Hematopoietic multipotent progenitor cell treated with erythropoietin and hydrocortisone succinate and interleukin-3 and kit ligand, for 8 days (in vitro differentiated cells): ENCODE results near the gene ROR1.

Experiments used
- DNase-seq: peaks from one replicate; pipeline ENCODE4 v3.0.0-alpha.2; 2015

Gene ROR1

DNA sequence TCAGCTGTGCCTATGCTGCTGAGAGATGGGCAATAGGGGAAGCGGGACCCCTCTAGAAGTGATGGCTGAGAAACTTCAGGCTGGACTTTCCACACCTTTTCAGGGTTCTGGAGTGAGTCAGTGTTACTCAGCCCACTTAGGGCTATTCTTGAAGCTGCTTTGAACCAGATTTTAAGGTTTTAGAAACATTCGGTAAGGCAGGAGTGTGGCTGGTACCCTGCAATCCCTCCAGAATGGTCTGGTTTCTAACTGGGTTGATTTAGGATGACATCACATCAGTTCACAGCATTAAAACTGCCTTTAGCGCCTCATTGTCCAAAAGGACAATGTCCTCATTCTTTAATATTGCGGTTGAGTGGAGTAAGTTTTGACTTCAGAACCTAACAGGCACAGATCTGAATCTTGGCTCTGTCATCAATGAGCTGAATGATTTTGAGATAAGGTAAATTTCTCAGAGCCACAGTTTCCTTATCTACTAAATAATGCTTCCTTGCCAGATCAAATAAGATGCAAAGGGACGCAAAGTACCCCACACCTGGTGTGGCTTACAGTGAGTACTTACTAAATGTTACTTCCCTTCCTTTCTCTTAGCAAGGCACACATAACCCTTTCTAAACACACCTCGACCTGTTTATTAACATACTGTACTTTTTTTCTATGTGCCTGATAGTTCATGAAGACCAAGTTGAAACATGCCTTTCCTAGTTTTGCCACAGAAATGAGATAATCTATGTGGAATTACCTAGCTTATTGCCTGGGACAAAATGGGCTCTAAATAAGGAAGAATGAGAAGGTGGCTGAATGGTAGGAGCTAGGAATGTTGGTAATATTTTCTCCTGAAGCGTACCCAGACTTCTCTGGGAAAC is 209.8 kb downstream of the ROR1 start:
- DNase-seq: no peak

- no peak for DNase-seq
Measured at GRCh38 chr1:63984257-63984929, 210.6 kb downstream of the ROR1 start.

DNA sequence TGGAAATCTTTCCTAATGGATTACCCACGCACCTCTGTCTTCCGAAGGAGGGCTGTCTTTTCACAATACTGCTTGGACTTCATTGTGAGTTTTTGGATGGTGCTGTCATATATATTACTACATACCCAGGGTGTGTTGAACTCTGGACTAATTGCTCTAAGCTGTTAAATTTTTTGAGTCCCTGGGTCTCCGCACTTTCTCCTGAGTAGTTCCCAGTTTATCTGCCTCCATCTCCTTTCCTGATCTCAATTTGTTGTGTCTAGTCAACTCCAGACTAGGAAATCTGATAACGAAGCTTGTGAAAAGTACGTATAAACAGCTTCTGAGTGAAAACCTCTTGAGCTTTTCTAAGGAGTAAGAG is 211.1 kb downstream of the ROR1 start:
- no peak for DNase-seq

DNA sequence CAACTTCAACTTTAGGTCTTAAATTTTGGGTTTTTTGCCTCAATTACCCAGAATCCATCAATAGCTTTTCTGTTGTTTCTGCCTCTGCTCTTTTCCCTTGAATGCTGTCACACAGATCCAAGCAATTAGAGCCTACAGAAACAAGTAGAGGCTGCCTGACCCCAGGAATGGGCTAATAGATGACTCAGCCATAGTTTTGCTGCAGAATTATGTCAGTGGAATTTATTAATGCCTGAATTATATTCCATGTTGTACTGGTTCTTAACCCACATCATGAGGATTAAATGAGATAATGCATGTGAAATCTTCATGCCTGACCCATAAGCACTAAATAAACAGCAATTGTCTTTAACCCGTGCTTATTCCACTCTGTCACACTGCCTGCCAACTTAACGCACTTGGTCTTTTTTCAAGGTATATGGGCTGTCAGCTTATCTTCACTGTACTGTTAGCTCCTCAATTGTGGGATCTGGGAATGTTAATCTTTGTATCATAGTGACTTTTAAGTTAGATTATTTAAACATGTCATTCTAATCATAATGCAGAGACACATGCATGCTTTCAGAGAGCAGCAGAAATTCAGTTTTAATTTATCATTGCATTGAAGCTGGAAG is 213.3 kb downstream of the ROR1 start:
- DNase-seq: no peak

DNA sequence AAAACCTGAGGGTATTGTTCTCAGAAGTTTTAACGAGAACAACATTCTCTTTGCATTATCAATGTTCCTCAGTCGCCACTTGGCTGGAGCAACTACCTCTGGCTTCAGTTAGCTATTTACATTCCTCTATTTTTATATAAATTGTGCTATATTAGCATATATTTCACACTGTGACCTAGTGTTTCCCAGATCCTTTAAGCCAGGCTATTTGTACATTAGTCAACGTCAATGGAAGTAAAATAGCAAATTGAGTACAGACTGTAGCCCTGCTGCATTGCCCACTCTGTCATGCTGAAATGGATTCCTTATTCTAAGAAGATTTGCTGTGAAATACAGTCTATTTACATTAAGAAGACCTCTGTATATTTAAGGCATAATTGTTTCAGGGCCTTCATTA is 213.8 kb downstream of the ROR1 start:
- DNase-seq: no peak

DNA sequence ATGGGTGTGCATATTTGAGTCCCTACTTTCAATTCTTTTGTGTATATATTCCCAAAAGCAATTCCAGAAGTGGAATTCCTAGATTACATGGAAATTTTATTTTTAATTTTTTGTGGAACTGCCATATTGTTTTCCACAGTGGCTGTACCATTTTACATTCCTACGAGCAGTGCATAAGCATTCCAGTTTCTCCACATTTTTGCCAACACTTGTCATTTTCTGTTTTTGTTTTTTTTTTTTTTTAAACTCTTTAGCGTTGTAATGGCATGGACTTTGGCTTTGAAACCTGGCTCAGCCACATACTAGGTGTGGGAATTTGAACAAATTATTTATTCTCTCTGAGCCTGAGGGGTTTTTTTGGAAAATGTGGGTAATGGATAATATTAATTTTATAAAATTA is 215.1 kb downstream of the ROR1 start:
- DNase-seq: no peak

DNA sequence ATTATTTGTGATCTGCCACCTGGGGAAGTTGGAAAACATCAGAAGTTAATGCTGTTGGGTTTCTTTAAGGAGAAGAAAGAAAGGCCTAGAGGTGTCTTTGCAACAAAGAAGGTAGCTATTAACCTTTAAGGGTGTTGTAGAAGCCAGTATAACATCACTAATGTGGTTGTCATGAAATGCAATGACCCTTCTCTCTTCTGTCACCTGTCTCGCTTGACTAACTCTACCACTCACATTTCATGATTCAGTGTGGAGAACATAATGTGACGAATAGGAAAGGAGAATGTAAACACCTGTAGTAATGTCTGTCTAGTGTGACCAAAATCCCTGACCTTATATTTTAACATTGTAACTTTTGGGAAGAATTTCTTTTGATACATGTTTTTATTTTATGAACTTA is 217.9 kb downstream of the ROR1 start:
- DNase-seq: no peak

DNA sequence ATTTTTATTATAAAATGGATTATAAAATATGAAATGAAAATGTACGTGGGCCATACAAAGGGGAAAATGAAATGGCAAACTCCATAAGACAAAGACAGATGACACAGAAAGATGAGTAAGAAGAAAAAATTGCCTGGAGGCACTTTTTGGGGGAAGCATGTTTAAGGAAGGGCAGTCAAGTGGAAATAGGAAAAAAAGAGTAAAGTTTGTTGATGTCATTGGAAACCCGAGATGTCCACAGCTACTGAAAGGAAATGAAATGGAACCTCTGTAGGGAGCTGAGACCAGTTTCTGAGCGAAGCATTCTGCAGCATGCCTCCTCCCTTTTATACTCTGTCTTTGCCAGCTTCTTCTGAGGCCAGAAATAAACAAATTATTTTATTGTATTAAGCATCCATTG is 226.2 kb downstream of the ROR1 start:
- DNase-seq: no peak

GRCh38 chr1:64001038-64001437 is 227.2 kb downstream of the ROR1 start:
- DNase-seq: no peak

DNA sequence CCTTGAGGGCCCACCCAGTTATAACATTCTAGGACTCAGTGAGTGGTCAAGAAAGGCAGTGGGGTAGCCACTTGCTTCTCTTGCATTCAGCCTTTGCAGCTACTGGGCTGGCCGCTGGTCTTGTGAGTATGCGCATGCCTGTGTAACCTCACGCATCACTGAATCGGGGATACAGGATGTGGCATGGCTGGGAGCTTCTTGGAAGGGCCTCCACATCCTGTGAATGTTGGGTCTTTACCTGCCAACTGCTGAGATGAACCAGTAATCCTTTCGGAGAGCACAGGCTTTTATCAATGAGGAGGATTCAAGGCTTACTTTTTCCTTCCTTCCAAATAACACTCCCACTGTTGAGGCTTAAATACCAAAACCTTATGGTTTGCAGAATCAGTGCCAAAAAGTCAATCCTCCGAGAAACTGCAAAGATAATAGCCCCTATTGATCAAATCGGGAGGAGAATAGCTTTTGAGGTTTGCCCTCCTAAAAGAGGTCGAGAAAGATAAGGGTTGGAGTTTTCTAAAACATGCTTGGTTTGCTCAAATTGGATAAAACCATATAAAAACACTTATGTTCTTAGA is 230.7 kb downstream of the ROR1 start:
- DNase-seq: no peak

- no peak for DNase-seq
Measured at GRCh38 chr1:64005801-64006200, 232.0 kb downstream of the ROR1 start.

GRCh38 chr1:64006276-64007051 is 232.6 kb downstream of the ROR1 start:
- peak; percentile 7 for DNase-seq

GRCh38 chr1:64010316-64010715 is 236.5 kb downstream of the ROR1 start:
- no peak for DNase-seq

DNA sequence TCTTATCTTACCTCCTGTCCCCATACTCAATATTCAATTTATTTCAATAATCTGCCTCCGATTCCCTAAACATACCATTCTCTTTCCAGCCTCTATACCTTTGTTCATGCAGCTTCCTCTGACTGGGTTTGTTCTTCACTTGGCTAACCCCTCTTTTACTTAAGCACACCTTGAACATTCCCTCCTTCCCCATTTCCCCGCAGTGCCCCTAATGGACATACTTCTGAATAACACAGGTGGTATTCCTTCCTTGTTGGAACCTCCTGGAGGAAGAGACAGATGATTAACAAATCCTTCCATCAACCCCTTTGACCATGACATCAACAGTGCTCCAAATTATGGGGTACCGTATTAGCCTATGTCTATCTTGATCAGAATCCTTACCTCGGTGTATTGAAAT is 239.6 kb downstream of the ROR1 start:
- no peak for DNase-seq

DNA sequence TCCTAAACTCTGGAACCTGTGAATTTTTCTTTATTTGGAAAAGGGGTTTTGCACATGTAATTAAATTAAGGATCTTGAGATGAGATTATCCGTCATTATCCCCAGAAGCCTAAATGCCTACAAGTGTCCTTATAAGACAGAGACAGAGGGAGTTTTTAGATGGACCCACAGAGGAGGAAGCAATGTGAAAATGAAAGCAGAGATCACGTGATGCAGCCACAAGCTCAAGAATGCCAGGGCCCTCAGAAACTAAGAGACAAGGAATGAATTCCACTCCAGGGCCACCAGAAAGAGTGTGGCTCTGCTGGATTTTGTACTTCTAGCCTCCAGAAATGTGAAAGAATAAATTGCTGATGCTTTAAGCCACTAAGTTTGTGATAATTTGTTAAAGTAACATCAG is 246.0 kb downstream of the ROR1 start:
- DNase-seq: no peak

GRCh38 chr1:64021066-64021465 is 247.2 kb downstream of the ROR1 start:
- DNase-seq: no peak

- DNase-seq: no peak
Measured at GRCh38 chr1:64025051-64025450, 251.2 kb downstream of the ROR1 start.

- no peak for DNase-seq
Measured at GRCh38 chr1:64029037-64029436, 255.2 kb downstream of the ROR1 start.

- no peak for DNase-seq
Measured at GRCh38 chr1:64030411-64030810, 256.6 kb downstream of the ROR1 start.

- DNase-seq: no peak
Measured at GRCh38 chr1:64031236-64031635, 257.4 kb downstream of the ROR1 start.

- no peak for DNase-seq
Measured at GRCh38 chr1:64033667-64034220, 259.9 kb downstream of the ROR1 start.

DNA sequence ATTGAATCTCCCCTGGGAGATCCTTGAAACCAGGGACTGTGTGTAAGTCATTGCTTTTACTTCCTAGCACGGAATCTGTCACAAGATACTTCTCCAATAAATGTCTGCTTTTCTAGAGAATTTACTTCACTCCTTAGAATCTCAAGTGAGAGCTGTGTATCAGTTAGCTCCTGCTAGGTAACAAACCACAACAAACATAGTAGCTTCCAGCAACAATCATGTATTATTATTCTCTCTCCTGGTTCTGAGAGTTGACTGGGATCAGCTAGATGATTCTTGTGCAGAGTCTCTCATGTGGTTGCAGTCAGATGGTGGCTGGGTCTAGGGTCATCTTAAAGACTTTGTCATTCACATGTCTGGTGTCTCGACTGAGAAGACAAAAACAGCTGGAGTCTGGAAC is 262.7 kb downstream of the ROR1 start:
- no peak for DNase-seq

DNA sequence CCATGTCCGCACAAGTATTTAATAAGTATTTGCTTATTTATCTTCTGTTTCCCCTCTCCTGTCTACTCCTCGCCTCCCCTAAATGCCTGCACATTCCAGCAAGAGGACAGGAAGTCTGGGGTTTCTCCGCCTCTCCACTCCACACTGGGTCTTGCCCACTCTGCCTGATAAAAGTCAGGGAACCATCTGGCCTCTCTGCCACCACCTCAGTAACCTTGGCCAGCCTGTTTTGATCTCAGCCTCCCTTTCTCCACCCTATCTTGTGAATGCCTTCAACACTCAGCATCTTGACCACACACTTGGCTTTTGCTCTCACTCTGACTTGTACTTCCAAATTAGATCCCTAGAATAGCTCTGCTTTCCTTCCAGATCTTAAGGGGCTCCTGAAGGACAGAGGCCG is 264.3 kb downstream of the ROR1 start:
- no peak for DNase-seq
